ENCODE data around the gene CEBPB.

The CEBPB gene

GRCh38 chr20:50190251-50191064 lies at the start of gene CEBPB:
Gene CEBPB, plus strand, starts transcription at chr20:50190830. Its CDS starts 204 bp downstream, at chr20:50191034.
- H3K4me3 ChIP-seq (replicated peaks in 1 of 2; ENCODE audit: low read depth in 2 of 2, low read length in 2 of 2): peak within 1 kb of the TSS; percentile 87 to 95
- TF ChIP-seq, protein P1, sequence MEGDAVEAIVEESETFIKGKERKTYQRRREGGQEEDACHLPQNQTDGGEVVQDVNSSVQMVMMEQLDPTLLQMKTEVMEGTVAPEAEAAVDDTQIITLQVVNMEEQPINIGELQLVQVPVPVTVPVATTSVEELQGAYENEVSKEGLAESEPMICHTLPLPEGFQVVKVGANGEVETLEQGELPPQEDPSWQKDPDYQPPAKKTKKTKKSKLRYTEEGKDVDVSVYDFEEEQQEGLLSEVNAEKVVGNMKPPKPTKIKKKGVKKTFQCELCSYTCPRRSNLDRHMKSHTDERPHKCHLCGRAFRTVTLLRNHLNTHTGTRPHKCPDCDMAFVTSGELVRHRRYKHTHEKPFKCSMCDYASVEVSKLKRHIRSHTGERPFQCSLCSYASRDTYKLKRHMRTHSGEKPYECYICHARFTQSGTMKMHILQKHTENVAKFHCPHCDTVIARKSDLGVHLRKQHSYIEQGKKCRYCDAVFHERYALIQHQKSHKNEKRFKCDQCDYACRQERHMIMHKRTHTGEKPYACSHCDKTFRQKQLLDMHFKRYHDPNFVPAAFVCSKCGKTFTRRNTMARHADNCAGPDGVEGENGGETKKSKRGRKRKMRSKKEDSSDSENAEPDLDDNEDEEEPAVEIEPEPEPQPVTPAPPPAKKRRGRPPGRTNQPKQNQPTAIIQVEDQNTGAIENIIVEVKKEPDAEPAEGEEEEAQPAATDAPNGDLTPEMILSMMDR (IDR thresholded peaks at IDR 0.05; ENCODE audit: low read depth, low read length): peak; percentile 65
- peak; percentile 89 to 95 for DNase-seq (ENCODE audit: low read depth in 2 of 2)

GRCh38 chr20:50141018-50141675 lies 49.5 kb upstream of the CEBPB start:
- TF ChIP-seq, protein P1 (IDR thresholded peaks at IDR 0.05; ENCODE audit: low read depth, low read length): no peak
- DNase-seq (ENCODE audit: low read depth in 2 of 2): no peak
- H3K4me3 ChIP-seq (replicated peaks in 1 of 2; ENCODE audit: low read depth in 2 of 2, low read length in 2 of 2): no peak overlapping the region

GRCh38 chr20:50141811-50142561 lies 48.6 kb upstream of the CEBPB start:
- no peak for DNase-seq (ENCODE audit: low read depth in 2 of 2)
- H3K4me3 ChIP-seq (replicated peaks in 1 of 2; ENCODE audit: low read depth in 2 of 2, low read length in 2 of 2): no peak overlapping the region
- TF ChIP-seq, protein P1 (IDR thresholded peaks at IDR 0.05; ENCODE audit: low read depth, low read length): no peak

DNA sequence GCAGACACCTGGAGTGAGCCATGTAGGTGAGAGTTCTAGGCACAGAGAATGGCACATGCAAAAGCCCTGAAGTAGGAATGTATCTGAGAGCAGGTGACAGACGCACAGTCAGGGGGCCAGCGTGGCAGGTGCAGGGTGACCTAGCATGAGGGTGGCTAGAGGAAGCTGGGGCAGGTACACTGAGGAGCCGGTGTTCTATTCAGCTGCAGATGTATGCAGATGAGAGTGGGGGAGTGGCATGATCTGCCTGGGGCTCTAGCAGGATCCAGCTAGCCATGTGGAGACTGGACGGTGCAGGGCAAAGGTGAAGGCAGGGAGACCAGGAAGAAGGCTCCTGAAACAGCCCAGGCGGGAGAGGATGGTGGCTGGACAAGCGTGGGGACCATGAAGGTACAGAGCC lies 47.8 kb upstream of the CEBPB start:
- H3K4me3 ChIP-seq (replicated peaks in 1 of 2; ENCODE audit: low read depth in 2 of 2, low read length in 2 of 2): no peak overlapping the region
- no peak for DNase-seq (ENCODE audit: low read depth in 2 of 2)
- TF ChIP-seq, protein P1 (IDR thresholded peaks at IDR 0.05; ENCODE audit: low read depth, low read length): no peak

DNA sequence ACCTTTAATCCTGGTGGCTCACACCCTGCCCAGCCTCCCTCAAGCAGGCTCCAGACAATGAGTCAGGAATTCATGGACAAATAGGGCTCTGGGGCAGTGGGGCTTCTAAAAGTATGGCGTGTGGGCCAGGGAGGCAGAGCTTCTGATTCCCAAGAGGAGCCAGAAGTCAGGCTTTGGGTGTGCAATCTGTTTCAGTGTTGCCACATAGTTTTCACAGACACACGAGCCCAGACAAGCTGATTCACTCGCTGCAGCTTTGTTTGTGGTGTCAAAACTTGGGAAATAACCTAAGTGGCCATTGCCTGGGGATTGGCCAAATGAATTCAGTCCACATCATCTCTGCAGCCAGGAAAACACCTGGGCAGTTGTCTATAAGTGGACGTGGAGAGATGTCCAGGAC lies 46.3 kb upstream of the CEBPB start:
- TF ChIP-seq, protein P1 (IDR thresholded peaks at IDR 0.05; ENCODE audit: low read depth, low read length): no peak

DNA sequence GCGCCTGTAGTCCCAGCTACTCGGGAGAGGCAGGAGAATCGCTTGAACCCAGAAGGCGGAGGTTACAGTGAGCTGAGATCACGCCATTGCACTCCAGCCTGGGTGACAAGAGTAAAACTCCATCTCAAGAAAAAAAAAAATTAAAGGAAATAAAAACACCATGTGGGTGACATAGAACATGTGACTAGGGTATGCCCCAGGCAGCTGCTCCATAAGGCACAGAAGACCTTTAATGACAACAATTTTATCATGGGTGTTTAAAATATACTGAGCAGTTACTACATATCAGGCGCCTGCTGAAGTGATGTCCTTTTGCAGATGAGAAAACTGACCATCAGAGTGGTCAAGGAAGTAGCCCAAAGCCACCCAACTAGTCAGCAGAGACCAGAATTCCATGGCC lies 45.1 kb upstream of the CEBPB start:
- DNase-seq (ENCODE audit: low read depth in 2 of 2): no peak
- H3K4me3 ChIP-seq (replicated peaks in 1 of 2; ENCODE audit: low read depth in 2 of 2, low read length in 2 of 2): no peak overlapping the region
- TF ChIP-seq, protein P1 (IDR thresholded peaks at IDR 0.05; ENCODE audit: low read depth, low read length): no peak

More for the DNA sequence above, 46.3 kb upstream of the CEBPB start:
- peak; percentile 97 to 100 for DNase-seq (ENCODE audit: low read depth in 2 of 2)
- H3K4me3 ChIP-seq (replicated peaks in 1 of 2; ENCODE audit: low read depth in 2 of 2, low read length in 2 of 2): no peak overlapping the region

All from cardiac fibroblast (primary cell).